ENCODE measurements around the gene PEX7. TPM values are rescaled to one million over a fixed set of nuclear protein-coding genes. Genes with fewer than 3 reads are reported as not detected.

The PEX7 gene
- total and polyA plus RNA-seq, 2 of the 8 experiments (the other 6 are each of a cell fraction or from before 2014, with no cell fraction given), result 6.4 to 11.0 TPM

GRCh38 chr6:136961848-136962247, 139.5 kb downstream of the PEX7 start:
- ChIA-PET CTCF (ENCODE audit: partially characterized antibody) (interaction anchor here (0.7 kb wide), 3 partner anchors 9 to 203 kb away, joined by 3 read pairs; no protein-coding TSS in a partner anchor), POLR2A (ENCODE audit: partially characterized antibody) (no interaction called here)
- Histone ChIP-seq H3K4ac (replicated peaks; ENCODE audit: insufficient read length, low read depth, low read length) (no peak overlapping the region), H3K36me3 (ENCODE audit: control insufficient read depth in 2 of 4, insufficient read depth in 4 of 4, low read length in 3 of 4) (no peaks in the 10 kb centered on the region), H2AFZ (ENCODE audit: low read length) (no peak overlapping the region), H2BK5ac (ENCODE audit: low read depth, low read length) (peak overlapping the region; percentile 8; the same call in 1 of the 2 replicates), H3K27me3 (replicated peaks in 1 of 4; ENCODE audit: control insufficient read depth in 3 of 4, extremely low read depth in 1 of 4, insufficient read depth in 3 of 4, low read length in 3 of 4) (no peaks in the 10 kb centered on the region), H4K91ac (replicated peaks; ENCODE audit: insufficient read length, low read length) (no peak overlapping the region), H3K4me1 (replicated peaks in 1 of 4; ENCODE audit: control insufficient read depth in 3 of 4, insufficient read depth in 4 of 4, low read length in 3 of 4) (peaks cover 0 to 22% (median 13%) of the 10 kb centered on the region in 4 experiments; a peak in 6 of 7 replicates), H3K14ac (ENCODE audit: insufficient read length) (no peak overlapping the region), H2BK20ac (ENCODE audit: low read length) (peak overlapping the region; percentile 95; the same call in 1 of the 2 replicates), H4K5ac (ENCODE audit: insufficient read length, low read depth, low read length) (no peak overlapping the region), H2AK5ac (ENCODE audit: low read depth, low read length) (no peak overlapping the region), H2BK120ac (replicated peaks; ENCODE audit: low read depth, low read length) (no peak overlapping the region), H4K8ac (ENCODE audit: extremely low read depth, insufficient read depth, low read length) (no peak overlapping the region), H2BK12ac (ENCODE audit: low read depth, low read length) (peak overlapping the region; percentile 11; the same call in 1 of the 2 replicates), H3K56ac (replicated peaks; ENCODE audit: insufficient read length, low read depth, low read length) (no peak overlapping the region), H2BK15ac (ENCODE audit: low read length) (no peak overlapping the region), H3K4me3 (ENCODE audit: extremely low read depth in 1 of 4, insufficient read depth in 2 of 4, low read depth in 3 of 4, low read length in 4 of 4) (no peak overlapping the region), H3K4me2 (ENCODE audit: insufficient read depth in 1 of 2, low read depth in 2 of 2, low read length in 2 of 2) (no peak overlapping the region), H3K79me2 (ENCODE audit: control insufficient read depth in 1 of 2, insufficient read depth in 2 of 2, low read length in 2 of 2) (no peaks in the 10 kb centered on the region), H3K79me1 (ENCODE audit: low read depth, low read length) (no peaks in the 10 kb centered on the region), H3K9me3 (ENCODE audit: insufficient read depth in 2 of 2, low read depth in 1 of 2, low read length in 1 of 2) (no peaks in the 10 kb centered on the region), H3K9ac (replicated peaks in 1 of 4; ENCODE audit: extremely low read depth in 1 of 4, low read depth in 3 of 4, low read length in 3 of 4) (no peak overlapping the region), H3K18ac (ENCODE audit: extremely low read depth, low read length) (no peak overlapping the region), H3K23ac (ENCODE audit: insufficient read length) (no peak overlapping the region), H3K27ac (ENCODE audit: low read depth, low read length) (no peak overlapping the region), H3K23me2 (ENCODE audit: low read depth, low read length) (no peaks in the 10 kb centered on the region), H4K20me1 (replicated peaks in 1 of 2; ENCODE audit: control insufficient read depth in 1 of 2, insufficient read depth in 2 of 2, low read length in 2 of 2) (no peaks in the 10 kb centered on the region)
- no peak for FAIRE-seq
- 83 to 100% methylated on average over 1 to 5 of the region's 5 CpGs for WGBS, 2 experiments (ENCODE audit: extremely low coverage in 1 of 2, insufficient coverage in 1 of 2, insufficient read length in 1 of 2, insufficient replicate concordance in 2 of 2, low coverage in 1 of 2, low lambda C conversion rate in 2 of 2, missing lambda C conversion rate in 1 of 2)
- TF ChIP-seq TCF12 (IDR thresholded peaks at IDR 0.05; ENCODE audit: low read depth, low read length), result no peak
- TF ChIP-seq GABPA (IDR thresholded peaks at IDR 0.05; ENCODE audit: borderline replicate concordance, insufficient read depth, low read length), result no peak
- no peak for TF ChIP-seq SAP30 (IDR thresholded peaks at IDR 0.05; ENCODE audit: insufficient read depth, insufficient replicate concordance, low read length)
- no peak for TF ChIP-seq TBP (IDR thresholded peaks at IDR 0.05; ENCODE audit: low read depth, low read length)
- no peak for TF ChIP-seq SRF (IDR thresholded peaks at IDR 0.05; ENCODE audit: low read depth, low read length)
- TF ChIP-seq TEAD4 (IDR thresholded peaks at IDR 0.05; ENCODE audit: low read depth, low read length), result no peak
- no peak for TF ChIP-seq ATF3 (IDR thresholded peaks at IDR 0.05; ENCODE audit: insufficient read depth, low read depth, low read length)
- TF ChIP-seq BACH1 (IDR thresholded peaks at IDR 0.05; ENCODE audit: low read length), result no peak
- no peak for TF ChIP-seq BCL11A (IDR thresholded peaks at IDR 0.05; ENCODE audit: low read depth in 2 of 2, low read length in 2 of 2)
- no peak for TF ChIP-seq NRF1 (IDR thresholded peaks at IDR 0.05; ENCODE audit: low read depth, low read length)
- no peak for DNase-seq (ENCODE audit: low read depth in 1 of 2, low spot score in 2 of 2)

All from H1 (cell line).